Measurements from ENCODE around the gene CNOT2. TPM values are rescaled to one million over a fixed set of nuclear protein-coding genes. Genes with fewer than 3 reads are reported as not detected.
A peak's percentile ranks its signal among the peaks of the same experiment; 100 is the strongest.
"Not testable (repeated sequence)": the region's sequence is repeated elsewhere in the genome, so short reads cannot be mapped to it uniquely, and the experiment has no call there.

CNOT2 gene
- polyA plus RNA-seq, 1 of the 3 experiments (the other 2 are of a cell fraction), result 45.3 TPM

- no peaks in the 10 kb centered on the region for H3K79me2 ChIP-seq (ENCODE audit: insufficient read depth)
- no peaks in the 10 kb centered on the region for H3K9me2 ChIP-seq
- H3K4me3 ChIP-seq (ENCODE audit: low read depth in 2 of 2, low read length in 1 of 2), result no peak overlapping the region
- TF ChIP-seq TCF12 (IDR thresholded peaks at IDR 0.05) (no peak), NRF1 (IDR thresholded peaks at IDR 0.05; ENCODE audit: low read depth, low read length) (no peak)
- no peak overlapping the region for H3K27ac ChIP-seq (ENCODE audit: low read depth in 2 of 2, low read length in 1 of 2)
- WGBS (ENCODE audit: low lambda C conversion rate), result 31% methylated on average over 2 of the region's 2 CpGs
- H3K9me3 ChIP-seq, result no peaks in the 10 kb centered on the region
- H4K20me1 ChIP-seq (ENCODE audit: insufficient read depth), result no peaks in the 10 kb centered on the region
- H2AFZ ChIP-seq (ENCODE audit: low read depth), result no peak overlapping the region
- H3F3A ChIP-seq (replicated peaks; ENCODE audit: insufficient read depth), result peaks cover 11% of the 10 kb centered on the region
- 0 out of 4 replicates have a peak, but pooled peaks cover 0 to 9% of the 10 kb centered on the region in 2 experiments for H3K4me1 ChIP-seq (ENCODE audit: control insufficient read depth in 1 of 2, insufficient read depth in 2 of 2, low read depth in 1 of 2, low read length in 1 of 2)
- H3K27me3 ChIP-seq (ENCODE audit: insufficient read depth), result no peaks in the 10 kb centered on the region
- no peaks in the 10 kb centered on the region for H3K36me3 ChIP-seq (replicated peaks in 1 of 2; ENCODE audit: control insufficient read depth in 1 of 2, insufficient read depth in 2 of 2, low read length in 1 of 2)
- H3K9ac ChIP-seq, result no peak overlapping the region
- H3K4me2 ChIP-seq, result no peak overlapping the region
- ChIA-PET POLR2A (no interaction called here), CTCF (no interaction called here)
- no peak for DNase-seq
Observed at GRCh38 chr12:70389678-70390077, 146.4 kb downstream of the CNOT2 start.

GRCh38 chr12:70392631-70393030 lies 149.4 kb downstream of the CNOT2 start:
- H3K9me2 ChIP-seq; H4K20me1 ChIP-seq (ENCODE audit: insufficient read depth); H3K4me3 ChIP-seq (ENCODE audit: low read depth in 2 of 2, low read length in 1 of 2); DNase-seq; H3K9ac ChIP-seq; H3K27ac ChIP-seq (ENCODE audit: low read depth in 2 of 2, low read length in 1 of 2); H3K79me2 ChIP-seq (ENCODE audit: insufficient read depth); H3K27me3 ChIP-seq (ENCODE audit: insufficient read depth); H3K4me1 ChIP-seq (ENCODE audit: control insufficient read depth in 1 of 2, insufficient read depth in 2 of 2, low read depth in 1 of 2, low read length in 1 of 2); POLR2A ChIA-PET; CTCF ChIA-PET; H3K4me2 ChIP-seq; H3K36me3 ChIP-seq (replicated peaks in 1 of 2; ENCODE audit: control insufficient read depth in 1 of 2, insufficient read depth in 2 of 2, low read length in 1 of 2); H2AFZ ChIP-seq (ENCODE audit: low read depth); H3K9me3 ChIP-seq: not testable (repeated sequence)
- 5% methylated on average over 1 of the region's 1 CpG for WGBS (ENCODE audit: low lambda C conversion rate)
- peaks cover 11% of the 10 kb centered on the region for H3F3A ChIP-seq (replicated peaks; ENCODE audit: insufficient read depth)

GRCh38 chr12:70393787-70394499 lies 150.7 kb downstream of the CNOT2 start:
- Histone ChIP-seq H3K27ac (ENCODE audit: low read depth in 2 of 2, low read length in 1 of 2) (peak overlapping the region in 1 of 2 experiments; percentile 22; a peak in 1 of 4 replicates), H3K9me3 (no peaks in the 10 kb centered on the region), H3K4me2 (peak overlapping the region; percentile 37; the same call in 1 of the 2 replicates), H3K79me2 (ENCODE audit: insufficient read depth) (no peaks in the 10 kb centered on the region), H4K20me1 (ENCODE audit: insufficient read depth) (no peaks in the 10 kb centered on the region), H3F3A (replicated peaks; ENCODE audit: insufficient read depth) (peaks cover 11% of the 10 kb centered on the region), H3K9me2 (no peaks in the 10 kb centered on the region), H3K36me3 (replicated peaks in 1 of 2; ENCODE audit: control insufficient read depth in 1 of 2, insufficient read depth in 2 of 2, low read length in 1 of 2) (no peaks in the 10 kb centered on the region), H3K27me3 (ENCODE audit: insufficient read depth) (no peaks in the 10 kb centered on the region), H3K4me3 (ENCODE audit: low read depth in 2 of 2, low read length in 1 of 2) (no peak overlapping the region), H2AFZ (ENCODE audit: low read depth) (no peak overlapping the region), H3K9ac (no peak overlapping the region), H3K4me1 (ENCODE audit: control insufficient read depth in 1 of 2, insufficient read depth in 2 of 2, low read depth in 1 of 2, low read length in 1 of 2) (0 out of 4 replicates have a peak, but pooled peaks cover 0 to 9% of the 10 kb centered on the region in 2 experiments)
- ChIA-PET CTCF (no interaction called here), POLR2A (no interaction called here)
- no peak for DNase-seq
- TF ChIP-seq JUND (IDR thresholded peaks at IDR 0.05) (no peak), TAF1 (IDR thresholded peaks at IDR 0.05; ENCODE audit: borderline replicate concordance, low read depth, low read length) (no peak), EP300 (IDR thresholded peaks at IDR 0.05; ENCODE audit: borderline replicate concordance in 1 of 2, low read depth in 1 of 2, low read length in 1 of 2) (no peak), GATA2 (CRISPR knock-in tag; IDR thresholded peaks at IDR 0.05) (no peak), FOSL2 (IDR thresholded peaks at IDR 0.05; ENCODE audit: borderline replicate concordance, low read depth) (0 out of 2 replicates have a peak, but pooled peaks have one; percentile 20), PBX3 (IDR thresholded peaks at IDR 0.05) (no peak)
- WGBS (ENCODE audit: low lambda C conversion rate), result 23% methylated on average over 2 of the region's 2 CpGs

All from SK-N-SH (cell line).